Measurements from ENCODE around the gene ITGB3. TPM values are rescaled to one million over a fixed set of nuclear protein-coding genes. Genes with fewer than 3 reads are reported as not detected.

Gene ITGB3
- total and polyA plus RNA-seq, 9 of the 15 experiments (the other 6 are each of a cell fraction or from before 2014, with no cell fraction given): 0.08 to 2.6 (median 0.62) TPM; not detected in 1

DNA sequence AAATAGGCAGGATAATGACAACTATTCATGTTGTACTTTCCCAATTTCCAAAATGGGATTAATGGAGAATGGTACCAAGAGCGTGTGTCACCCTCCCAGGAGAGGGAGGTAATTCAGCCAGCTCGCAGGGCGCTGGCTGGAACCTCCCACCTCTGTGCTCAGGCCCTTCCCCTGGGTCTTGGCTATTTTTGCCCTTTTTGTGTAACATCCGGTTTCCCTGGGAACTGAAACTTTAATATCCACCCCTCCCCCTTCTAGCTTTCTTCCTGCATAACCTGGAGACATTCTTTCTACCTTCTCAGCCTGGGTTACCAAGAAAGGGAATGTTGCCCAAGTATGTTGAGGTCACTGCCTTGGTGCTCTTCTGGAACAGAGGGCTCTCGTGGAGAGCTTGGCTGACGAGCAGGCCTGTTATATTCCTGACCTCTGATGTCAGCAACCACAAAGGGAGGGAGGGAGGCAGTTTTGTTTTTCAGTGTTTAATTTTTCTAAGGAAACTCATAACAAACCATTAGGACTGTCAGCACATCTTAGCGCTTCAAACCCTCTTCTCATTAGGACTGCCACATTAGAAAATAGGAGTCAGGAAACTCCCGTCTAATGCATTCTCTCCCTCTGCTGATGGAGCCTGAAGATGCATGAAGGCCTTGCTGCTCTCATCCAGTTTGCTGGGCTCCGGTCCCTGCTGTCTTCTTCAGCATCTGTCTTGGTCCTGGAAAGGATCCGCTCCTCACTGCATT is 25.6 kb downstream of the ITGB3 start (continued):
- no peak for TF ChIP-seq STAT5B (CRISPR knock-in tag; IDR thresholded peaks at IDR 0.05)
- TF ChIP-seq LEF1 (IDR thresholded peaks at IDR 0.05): peak; percentile 70
- TF ChIP-seq ZNF23 (CRISPR knock-in tag; IDR thresholded peaks at IDR 0.05): no peak
- TF ChIP-seq ZNF589 (CRISPR knock-in tag; IDR thresholded peaks at IDR 0.05; ENCODE audit: low read depth): 0 out of 2 replicates have a peak, but pooled peaks have one; percentile 53
- TF ChIP-seq PTRF (tag; IDR thresholded peaks at IDR 0.05): no peak
- TF ChIP-seq BRCA1 (IDR thresholded peaks at IDR 0.05): no peak
- TF ChIP-seq BRCA1 (CRISPR knock-in tag; IDR thresholded peaks at IDR 0.05): no peak
- TF ChIP-seq TRIM24 (IDR thresholded peaks at IDR 0.05): peak in 1 of 2 experiments; percentile 31; a peak in 1 of 4 replicates
- TF ChIP-seq NR2C2 (CRISPR knock-in tag; IDR thresholded peaks at IDR 0.05): no peak
- peak; percentile 88 for TF ChIP-seq NR2C2 (tag; IDR thresholded peaks at IDR 0.05)
- TF ChIP-seq, protein P1, sequence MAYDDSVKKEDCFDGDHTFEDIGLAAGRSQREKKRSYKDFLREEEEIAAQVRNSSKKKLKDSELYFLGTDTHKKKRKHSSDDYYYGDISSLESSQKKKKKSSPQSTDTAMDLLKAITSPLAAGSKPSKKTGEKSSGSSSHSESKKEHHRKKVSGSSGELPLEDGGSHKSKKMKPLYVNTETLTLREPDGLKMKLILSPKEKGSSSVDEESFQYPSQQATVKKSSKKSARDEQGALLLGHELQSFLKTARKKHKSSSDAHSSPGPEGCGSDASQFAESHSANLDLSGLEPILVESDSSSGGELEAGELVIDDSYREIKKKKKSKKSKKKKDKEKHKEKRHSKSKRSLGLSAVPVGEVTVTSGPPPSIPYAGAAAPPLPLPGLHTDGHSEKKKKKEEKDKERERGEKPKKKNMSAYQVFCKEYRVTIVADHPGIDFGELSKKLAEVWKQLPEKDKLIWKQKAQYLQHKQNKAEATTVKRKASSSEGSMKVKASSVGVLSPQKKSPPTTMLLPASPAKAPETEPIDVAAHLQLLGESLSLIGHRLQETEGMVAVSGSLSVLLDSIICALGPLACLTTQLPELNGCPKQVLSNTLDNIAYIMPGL (CRISPR knock-in tag; IDR thresholded peaks at IDR 0.05): no peak
- no peak for TF ChIP-seq ZKSCAN8 (CRISPR knock-in tag; IDR thresholded peaks at IDR 0.05)
- TF ChIP-seq ZNF12 (CRISPR knock-in tag; IDR thresholded peaks at IDR 0.05): no peak
- TF ChIP-seq, protein P2, sequence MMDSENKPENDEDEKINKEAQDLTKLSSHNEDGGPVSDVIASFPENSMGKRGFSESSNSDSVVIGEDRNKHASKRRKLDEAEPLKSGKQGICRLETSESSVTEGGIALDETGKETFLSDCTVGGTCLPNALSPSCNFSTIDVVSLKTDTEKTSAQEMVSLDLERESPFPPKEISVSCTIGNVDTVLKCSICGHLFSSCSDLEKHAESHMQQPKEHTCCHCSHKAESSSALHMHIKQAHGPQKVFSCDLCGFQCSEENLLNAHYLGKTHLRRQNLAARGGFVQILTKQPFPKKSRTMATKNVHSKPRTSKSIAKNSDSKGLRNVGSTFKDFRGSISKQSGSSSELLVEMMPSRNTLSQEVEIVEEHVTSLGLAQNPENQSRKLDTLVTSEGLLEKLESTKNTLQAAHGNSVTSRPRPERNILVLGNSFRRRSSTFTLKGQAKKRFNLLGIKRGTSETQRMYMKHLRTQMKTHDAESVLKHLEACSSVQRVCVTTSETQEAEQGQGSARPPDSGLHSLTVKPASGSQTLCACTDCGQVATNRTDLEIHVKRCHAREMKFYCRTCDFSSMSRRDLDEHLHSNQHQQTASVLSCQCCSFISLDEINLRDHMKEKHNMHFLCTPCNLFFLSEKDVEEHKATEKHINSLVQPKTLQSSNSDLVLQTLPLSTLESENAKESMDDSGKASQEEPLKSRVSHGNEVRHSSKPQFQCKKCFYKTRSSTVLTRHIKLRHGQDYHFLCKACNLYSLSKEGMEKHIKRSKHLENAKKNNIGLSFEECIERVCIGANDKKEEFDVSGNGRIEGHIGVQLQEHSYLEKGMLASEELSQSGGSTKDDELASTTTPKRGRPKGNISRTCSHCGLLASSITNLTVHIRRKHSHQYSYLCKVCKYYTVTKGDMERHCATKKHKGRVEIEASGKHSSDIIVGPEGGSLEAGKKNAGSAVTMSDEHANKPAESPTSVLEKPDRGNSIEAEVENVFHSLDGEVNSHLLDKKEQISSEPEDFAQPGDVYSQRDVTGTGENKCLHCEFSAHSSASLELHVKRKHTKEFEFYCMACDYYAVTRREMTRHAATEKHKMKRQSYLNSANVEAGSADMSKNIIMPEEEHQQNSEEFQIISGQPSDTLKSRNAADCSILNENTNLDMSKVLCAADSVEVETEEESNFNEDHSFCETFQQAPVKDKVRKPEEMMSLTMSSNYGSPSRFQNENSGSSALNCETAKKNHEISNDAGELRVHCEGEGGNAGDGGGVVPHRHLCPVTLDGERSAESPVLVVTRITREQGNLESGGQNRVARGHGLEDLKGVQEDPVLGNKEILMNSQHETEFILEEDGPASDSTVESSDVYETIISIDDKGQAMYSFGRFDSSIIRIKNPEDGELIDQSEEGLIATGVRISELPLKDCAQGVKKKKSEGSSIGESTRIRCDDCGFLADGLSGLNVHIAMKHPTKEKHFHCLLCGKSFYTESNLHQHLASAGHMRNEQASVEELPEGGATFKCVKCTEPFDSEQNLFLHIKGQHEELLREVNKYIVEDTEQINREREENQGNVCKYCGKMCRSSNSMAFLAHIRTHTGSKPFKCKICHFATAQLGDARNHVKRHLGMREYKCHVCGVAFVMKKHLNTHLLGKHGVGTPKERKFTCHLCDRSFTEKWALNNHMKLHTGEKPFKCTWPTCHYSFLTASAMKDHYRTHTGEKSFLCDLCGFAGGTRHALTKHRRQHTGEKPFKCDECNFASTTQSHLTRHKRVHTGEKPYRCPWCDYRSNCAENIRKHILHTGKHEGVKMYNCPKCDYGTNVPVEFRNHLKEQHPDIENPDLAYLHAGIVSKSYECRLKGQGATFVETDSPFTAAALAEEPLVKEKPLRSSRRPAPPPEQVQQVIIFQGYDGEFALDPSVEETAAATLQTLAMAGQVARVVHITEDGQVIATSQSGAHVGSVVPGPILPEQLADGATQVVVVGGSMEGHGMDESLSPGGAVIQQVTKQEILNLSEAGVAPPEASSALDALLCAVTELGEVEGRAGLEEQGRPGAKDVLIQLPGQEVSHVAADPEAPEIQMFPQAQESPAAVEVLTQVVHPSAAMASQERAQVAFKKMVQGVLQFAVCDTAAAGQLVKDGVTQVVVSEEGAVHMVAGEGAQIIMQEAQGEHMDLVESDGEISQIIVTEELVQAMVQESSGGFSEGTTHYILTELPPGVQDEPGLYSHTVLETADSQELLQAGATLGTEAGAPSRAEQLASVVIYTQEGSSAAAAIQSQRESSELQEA (IDR thresholded peaks at IDR 0.05; ENCODE audit: low read depth): no peak
- TF ChIP-seq FOXP1 (CRISPR knock-in tag; IDR thresholded peaks at IDR 0.05): no peak
- TF ChIP-seq NR2C1 (IDR thresholded peaks at IDR 0.05): peak; percentile 54; the same call in 1 of the 2 replicates
- TF ChIP-seq NR2C1 (tag; IDR thresholded peaks at IDR 0.05): peak; percentile 79
- TF ChIP-seq NONO (IDR thresholded peaks at IDR 0.05; ENCODE audit: low read depth in 2 of 2, low read length in 1 of 2): no peak
- no peak for TF ChIP-seq GTF2A2 (tag; IDR thresholded peaks at IDR 0.05)
- no peak for TF ChIP-seq ZKSCAN1 (IDR thresholded peaks at IDR 0.05; ENCODE audit: low read depth, low read length)
